Neural progenitor cell (in vitro differentiated cells): ENCODE measurements around the gene RDH11. TPM values are rescaled to one million over a fixed set of nuclear protein-coding genes. Genes with fewer than 3 reads are reported as not detected.

Experiments
- DNase-seq: peaks from one replicate; pipeline ENCODE4 v3.0.0-alpha.2; 2016; ENCODE audit warnings: low spot score
- H2AFZ ChIP-seq: fragments of 200-600 bp; sonication (generic); replicated peaks from 2 replicates; pipeline ENCODE4 v1.6.1; 2016; ENCODE audit warnings: antibody characterized with exemption
- H3F3A ChIP-seq: fragments of 200-600 bp; sonication (generic); 2 replicates; pipeline ENCODE4 v1.6.1; 2016; ENCODE audit warnings: antibody characterized with exemption, low read depth
- H3K27ac ChIP-seq: fragments of 200-600 bp; sonication (generic); 2 replicates; pipeline ENCODE4 v1.5.1; 2016; ENCODE audit warnings: mild to moderate bottlenecking
- H3K27me3 ChIP-seq: fragments of 200-600 bp; sonication (generic); 2 replicates; pipeline ENCODE4 v1.6.1; 2016; ENCODE audit warnings: mild to moderate bottlenecking, moderate library complexity
- H3K36me3 ChIP-seq: fragments of 200-600 bp; sonication (generic); 2 replicates; pipeline ENCODE4 v1.5.1; 2016
- H3K4me1 ChIP-seq: fragments of 200-600 bp; sonication (generic); 2 replicates; pipeline ENCODE4 v1.6.1; 2016; ENCODE audit warnings: mixed run types
- H3K4me2 ChIP-seq: fragments of 200-600 bp; sonication (generic); 2 replicates; pipeline ENCODE4 v1.6.1; 2016
- H3K4me3 ChIP-seq: fragments of 200-600 bp; sonication (generic); 2 replicates; pipeline ENCODE4 v1.5.1; 2016
- H3K79me2 ChIP-seq: fragments of 200-600 bp; sonication (generic); 2 replicates; pipeline ENCODE4 v1.6.1; 2016; ENCODE audit warnings: low read depth
- H3K9ac ChIP-seq: fragments of 200-600 bp; sonication (generic); 2 replicates; pipeline ENCODE4 v1.6.1; 2016
- H3K9me3 ChIP-seq: fragments of 200-600 bp; sonication (generic); 2 replicates; pipeline ENCODE4 v1.5.1; 2016; ENCODE audit warnings: low read depth
- H4K20me1 ChIP-seq: fragments of 200-600 bp; sonication (generic); 2 replicates; pipeline ENCODE4 v1.6.1; 2016; ENCODE audit warnings: low read depth
- H3K27ac Mint-ChIP-seq: 3 replicates; pipeline ENCODE4 v1.8.0; 2021; ENCODE audit warnings: mixed read lengths
- H3K27me3 Mint-ChIP-seq: 2 replicates; pipeline ENCODE4 v1.8.0; 2022; ENCODE audit warnings: low read depth, mild to moderate bottlenecking, inconsistent platforms, moderate library complexity, mixed read lengths; ENCODE audit not compliant: insufficient read depth
- H3K36me3 Mint-ChIP-seq: 3 replicates; pipeline ENCODE4 v1.8.0; 2021; ENCODE audit warnings: mixed read lengths
- H3K4me1 Mint-ChIP-seq: 3 replicates; pipeline ENCODE4 v1.8.0; 2021; ENCODE audit warnings: mixed read lengths
- H3K4me3 Mint-ChIP-seq: 3 replicates; pipeline ENCODE4 v1.8.0; 2021; ENCODE audit warnings: mild to moderate bottlenecking, moderate library complexity, mixed read lengths
- H3K9me3 Mint-ChIP-seq: 3 replicates; pipeline ENCODE4 v1.8.0; 2020; ENCODE audit warnings: mixed read lengths
- CTCF ChIP-seq: fragments of 200-600 bp; sonication (generic); IDR thresholded peaks from 2 replicates; pipeline ENCODE4 v1.5.1; 2017; ENCODE audit warnings: antibody characterized with exemption, mild to moderate bottlenecking
- EZH2 ChIP-seq: fragments of 200-600 bp; sonication (generic); IDR thresholded peaks from 2 replicates; pipeline ENCODE4 v1.6.1; 2017; ENCODE audit warnings: antibody characterized with exemption, mild to moderate bottlenecking, moderate library complexity
- EZH2phosphoT487 ChIP-seq: fragments of 200-600 bp; sonication (generic); IDR thresholded peaks from 2 replicates; pipeline ENCODE4 v1.6.1; 2017; ENCODE audit warnings: antibody characterized with exemption
- total RNA-seq: library from RNA; depleted of rRNA; stranded (reverse); fragments of >200 nt; gene quantifications from 2 replicates; pipeline ENCODE4 v1.2.3, GENCODE V29; 2015; ENCODE audit warnings: low replicate concordance

RDH11 gene
- total RNA-seq, 1 donor from 2014 or later = 90.6 TPM

- Histone ChIP-seq H3K9ac (no peak overlapping the region), H3K79me2 (no peaks in the 10 kb centered on the region), H3K36me3 (no peaks in the 10 kb centered on the region), H3F3A (peaks cover 10% of the 10 kb centered on the region), H3K4me1 (peaks cover 15% of the 10 kb centered on the region), H3K9me3 (no peaks in the 10 kb centered on the region), H3K4me2 (no peak overlapping the region), H3K4me3 (no peak overlapping the region), H3K27me3 (no peaks in the 10 kb centered on the region), H4K20me1 (no peaks in the 10 kb centered on the region), H2AFZ (no peak overlapping the region), H3K27ac (no peak overlapping the region)
- peaks cover 2% of the 10 kb centered on the region for H3K27me3 Mint-ChIP-seq
- H3K9me3 Mint-ChIP-seq = no peaks in the 10 kb centered on the region
- no peaks in the 10 kb centered on the region for H3K36me3 Mint-ChIP-seq
- no peak for DNase-seq
- H3K4me3 Mint-ChIP-seq = no peak overlapping the region
- H3K27ac Mint-ChIP-seq = no peak overlapping the region
- H3K4me1 Mint-ChIP-seq = peaks cover 13% of the 10 kb centered on the region
- TF ChIP-seq EZH2 (no peak), EZH2phosphoT487 (no peak), CTCF (no peak)
Observed at GRCh38 chr14:67727361-67727760, 31.8 kb upstream of the RDH11 start.

- H3K79me2 ChIP-seq = no peaks in the 10 kb centered on the region
- H3K9me3 ChIP-seq = no peaks in the 10 kb centered on the region
- Mint-ChIP-seq H3K4me1 (peaks cover 13% of the 10 kb centered on the region), H3K4me3 (no peak overlapping the region), H3K27ac (no peak overlapping the region), H3K36me3 (no peaks in the 10 kb centered on the region), H3K27me3 (no peaks in the 10 kb centered on the region), H3K9me3 (no peaks in the 10 kb centered on the region)
- H3K27ac ChIP-seq = no peak overlapping the region
- H3K27me3 ChIP-seq = peaks cover 7% of the 10 kb centered on the region
- H3K9ac ChIP-seq = no peak overlapping the region
- DNase-seq = no peak
- H3F3A ChIP-seq = peaks cover 10% of the 10 kb centered on the region
- H3K4me3 ChIP-seq = no peak overlapping the region
- H2AFZ ChIP-seq = no peak overlapping the region
- no peak overlapping the region for H3K4me2 ChIP-seq
- H3K36me3 ChIP-seq = no peaks in the 10 kb centered on the region
- TF ChIP-seq EZH2phosphoT487 = no peak
- TF ChIP-seq CTCF = no peak
- no peak for TF ChIP-seq EZH2
- H3K4me1 ChIP-seq = peaks cover 15% of the 10 kb centered on the region
- no peaks in the 10 kb centered on the region for H4K20me1 ChIP-seq
Observed at GRCh38 chr14:67725171-67725570, 29.6 kb upstream of the RDH11 start.

GRCh38 chr14:67722293-67722692 is 26.7 kb upstream of the RDH11 start:
- H3K27me3 ChIP-seq = peaks cover 10% of the 10 kb centered on the region
- no peaks in the 10 kb centered on the region for H3K27me3 Mint-ChIP-seq
- no peaks in the 10 kb centered on the region for H3K36me3 ChIP-seq
- H3K9ac ChIP-seq = no peak overlapping the region
- H3K9me3 ChIP-seq = no peaks in the 10 kb centered on the region
- H3K27ac Mint-ChIP-seq = no peak overlapping the region
- no peaks in the 10 kb centered on the region for H3K36me3 Mint-ChIP-seq
- no peaks in the 10 kb centered on the region for H3F3A ChIP-seq
- H2AFZ ChIP-seq = peak overlapping the region; percentile 75
- DNase-seq = peak; percentile 61
- H3K4me1 Mint-ChIP-seq = no peaks in the 10 kb centered on the region
- TF ChIP-seq CTCF = no peak
- no peak for TF ChIP-seq EZH2phosphoT487
- TF ChIP-seq EZH2 = no peak
- no peaks in the 10 kb centered on the region for H3K9me3 Mint-ChIP-seq
- H3K79me2 ChIP-seq = no peaks in the 10 kb centered on the region
- H4K20me1 ChIP-seq = no peaks in the 10 kb centered on the region
- peak overlapping the region; percentile 57 for H3K4me2 ChIP-seq
- H3K4me3 ChIP-seq = peak overlapping the region; percentile 11
- no peak overlapping the region for H3K27ac ChIP-seq
- no peaks in the 10 kb centered on the region for H3K4me1 ChIP-seq
- H3K4me3 Mint-ChIP-seq = no peak overlapping the region
